A673 (cell line): ENCODE results near the gene MAP3K10. TPM values are rescaled to one million over a fixed set of nuclear protein-coding genes. Genes with fewer than 3 reads are reported as not detected.

Experiments
- BruUV-seq: library from RNA; stranded (reverse); fragments of 400-500 nt; replicated peaks from 2 replicates; lab custom pipeline; 2021; lab: Mats Ljungman, UMichigan
- CTCF ChIA-PET: fragments of 300-600 bp; sonication (Branson Sonifier 250); formaldehyde crosslinking; loops from one replicate; lab custom pipeline; 2022; ENCODE audit warnings: antibody characterized with exemption; lab: Charles Lee
- POLR2A ChIA-PET: fragments of 300-600 bp; sonication (Branson Sonifier 250); formaldehyde crosslinking; loops from one replicate; lab custom pipeline; 2022; ENCODE audit warnings: antibody characterized with exemption; ENCODE audit not compliant: low non-redundant PET; lab: Charles Lee
- DNase-seq: peaks from one replicate; pipeline ENCODE4 v3.0.0-alpha.2; 2015; ENCODE audit warnings: low spot score
- H3K27ac ChIP-seq: fragments of 200-600 bp; sonication (generic); 2 replicates; pipeline ENCODE4 v1.5.1; 2016; ENCODE audit warnings: mixed run types, low read depth, mild to moderate bottlenecking, mixed read lengths, antibody characterized with exemption, low read length; ENCODE audit not compliant: poor library complexity, severe bottlenecking
- H3K27me3 ChIP-seq: fragments of 200-600 bp; sonication (generic); replicated peaks from 2 replicates; pipeline ENCODE4 v1.6.1; 2017; ENCODE audit warnings: mixed run types, low read depth, mild to moderate bottlenecking, mixed read lengths, antibody characterized with exemption, low read length; ENCODE audit not compliant: insufficient read depth, poor library complexity
- H3K36me3 ChIP-seq: fragments of 200-600 bp; sonication (generic); 2 replicates; pipeline ENCODE4 v1.6.1; 2016; ENCODE audit warnings: mixed run types, mild to moderate bottlenecking, mixed read lengths, antibody characterized with exemption, low read length; ENCODE audit not compliant: insufficient read depth, poor library complexity, severe bottlenecking
- H3K4me1 ChIP-seq: fragments of 200-600 bp; sonication (generic); 2 replicates; pipeline ENCODE4 v1.6.1; 2017; ENCODE audit warnings: mixed run types, mild to moderate bottlenecking, mixed read lengths, antibody characterized with exemption, low read length; ENCODE audit not compliant: insufficient read depth, poor library complexity, severe bottlenecking
- H3K4me3 ChIP-seq: fragments of 200-600 bp; sonication (generic); 2 replicates; pipeline ENCODE4 v1.5.1; 2016; ENCODE audit warnings: low read depth, mixed run types, mild to moderate bottlenecking, mixed read lengths, low read length; ENCODE audit not compliant: poor library complexity, severe bottlenecking
- H3K9me3 ChIP-seq: fragments of 200-600 bp; sonication (generic); 2 replicates; pipeline ENCODE4 v1.6.1; 2016; ENCODE audit warnings: mixed run types, low read depth, mild to moderate bottlenecking, mixed read lengths, antibody characterized with exemption, low read length; ENCODE audit not compliant: poor library complexity, severe bottlenecking
- CTCF ChIP-seq: fragments of 300-800, 200-600 bp; sonication (generic); conservative IDR thresholded peaks from 2 replicates; pipeline ENCODE4 v1.5.1; 2017; ENCODE audit warnings: low read depth, mild to moderate bottlenecking, antibody characterized with exemption, low read length, moderate library complexity, mixed read lengths
- EZH2 ChIP-seq: fragments of 200-600 bp; sonication (generic); IDR thresholded peaks from 2 replicates; pipeline ENCODE4 v1.6.1; 2017; ENCODE audit warnings: borderline replicate concordance, low read depth, mild to moderate bottlenecking, mixed read lengths, antibody characterized with exemption, low read length; ENCODE audit not compliant: poor library complexity, severe bottlenecking
- intact Hi-C: fragments of 100-400 bp; cut with micrococcal nuclease; formaldehyde crosslinking; loops from one replicate; pipeline ENCODE4 v1.10.0; 2022; ENCODE audit not compliant: unreplicated experiment
- total RNA-seq: library from RNA; stranded (reverse); gene quantifications from 2 replicates; pipeline ENCODE4 v1.2.3, GENCODE V29; 2021

Gene MAP3K10
- total RNA-seq, 1 experiment from 2014 or later, result 17.8 TPM

GRCh38 chr19:40262422-40262821, 71.2 kb downstream of the MAP3K10 start:
- Histone ChIP-seq H3K9me3 (no peaks in the 10 kb centered on the region), H3K36me3 (peaks cover 7% of the 10 kb centered on the region), H3K4me3 (no peak overlapping the region), H3K27me3 (no peaks in the 10 kb centered on the region), H3K27ac (no peak overlapping the region), H3K4me1 (no peaks in the 10 kb centered on the region)
- DNase-seq, result no peak
- intact Hi-C loops, result no loop called here
- BruUV-seq, result no TSS peak
- ChIA-PET POLR2A (no interaction called here), CTCF (no interaction called here)
- TF ChIP-seq EZH2 (no peak), CTCF (no peak)

- ChIA-PET CTCF (no interaction called here), POLR2A (interaction anchor here (0.6 kb wide), 1 partner anchor 338 kb away, joined by 3 read pairs; no protein-coding TSS in a partner anchor)
- intact Hi-C loops, result no loop called here
- TF ChIP-seq CTCF, result no peak
- Histone ChIP-seq H3K4me1 (no peaks in the 10 kb centered on the region), H3K4me3 (no peak overlapping the region), H3K9me3 (no peaks in the 10 kb centered on the region), H3K36me3 (peaks cover 7% of the 10 kb centered on the region), H3K27me3 (no peaks in the 10 kb centered on the region), H3K27ac (no peak overlapping the region)
- no TSS peak for BruUV-seq
- no peak for DNase-seq
These were observed 72.5 kb downstream of the MAP3K10 start for GRCh38 chr19:40263440-40264313.

- TF ChIP-seq CTCF (no peak), EZH2 (no peak)
- DNase-seq, result no peak
- Histone ChIP-seq H3K4me1 (no peaks in the 10 kb centered on the region), H3K27me3 (no peaks in the 10 kb centered on the region), H3K4me3 (no peak overlapping the region), H3K27ac (no peak overlapping the region), H3K9me3 (no peaks in the 10 kb centered on the region), H3K36me3 (peaks cover 7% of the 10 kb centered on the region)
- ChIA-PET POLR2A (interaction anchor here (0.6 kb wide), 1 partner anchor 338 kb away, joined by 3 read pairs; no protein-coding TSS in a partner anchor), CTCF (no interaction called here)
- BruUV-seq, result no TSS peak
- intact Hi-C loops, result no loop called here
These were observed 73.3 kb downstream of the MAP3K10 start for GRCh38 chr19:40264314-40265054.

Other genes with a start within 250 kb of the MAP3K10 start
- 268 and 291 TPM in 2 replicates for gene PSMC4, start 220.3 kb upstream of the MAP3K10 start, total RNA-seq
- 5.5 and 5.6 TPM in 2 replicates for gene ZNF546, start 194.4 kb upstream of the MAP3K10 start, total RNA-seq
- 20.0 and 23.7 TPM in 2 replicates for gene ZNF780B, start 135.2 kb upstream of the MAP3K10 start, total RNA-seq
- 15.9 and 17.5 TPM in 2 replicates for gene ZNF780A, start 100.5 kb upstream of the MAP3K10 start, total RNA-seq
- not detected in 2 replicates for gene TTC9B, start 27.0 kb downstream of the MAP3K10 start, total RNA-seq
- 0.45 TPM in 1 of 2 replicates, not detected in the other for gene CCNP, start 35.3 kb downstream of the MAP3K10 start, total RNA-seq
- gene AKT2, start 93.9 kb downstream of the MAP3K10 start, total RNA-seq, result 146 and 151 TPM in 2 replicates
- gene C19orf47, start 157.0 kb downstream of the MAP3K10 start, total RNA-seq, result 26.5 and 30.8 TPM in 2 replicates
- gene PLD3, start 157.3 kb downstream of the MAP3K10 start, total RNA-seq, result 310 and 334 TPM in 2 replicates
- 0.15 TPM in 1 of 2 replicates, not detected in the other for gene HIPK4, start 198.8 kb downstream of the MAP3K10 start, total RNA-seq
- 2.5 and 3.9 TPM in 2 replicates for gene PRX, start 222.0 kb downstream of the MAP3K10 start, total RNA-seq
- 9.6 and 16.5 TPM in 2 replicates for gene SERTAD1, start 234.6 kb downstream of the MAP3K10 start, total RNA-seq